Left ventricle myocardium inferior (tissue), 1 donor: ENCODE results near the gene CHD8. TPM values are rescaled to one million over a fixed set of nuclear protein-coding genes. Genes with fewer than 3 reads are reported as not detected.

Experiments
- DNase-seq: peaks from one replicate; pipeline ENCODE4 v3.0.0-alpha.2; 2020
- H3K27ac ChIP-seq: fragments of 200-600 bp; replicated peaks from 2 replicates; pipeline ENCODE4 v1.8.0; 2021
- H3K27me3 ChIP-seq: fragments of 200-600 bp; 2 replicates; pipeline ENCODE4 v1.8.0; 2021; ENCODE audit warnings: low read depth
- H3K36me3 ChIP-seq: fragments of 200-600 bp; 2 replicates; pipeline ENCODE4 v1.8.0; 2021
- H3K4me1 ChIP-seq: fragments of 200-600 bp; 2 replicates; pipeline ENCODE4 v1.8.0; 2021
- H3K4me3 ChIP-seq: fragments of 200-600 bp; 2 replicates; pipeline ENCODE4 v1.8.0; 2021; ENCODE audit warnings: mild to moderate bottlenecking, moderate library complexity
- H3K9me3 ChIP-seq: fragments of 200-600 bp; replicated peaks from 2 replicates; pipeline ENCODE4 v1.8.0; 2021
- CTCF ChIP-seq: fragments of 200-600 bp; IDR thresholded peaks from 2 replicates; pipeline ENCODE4 v1.8.0; 2021; ENCODE audit warnings: antibody characterized with exemption, mild to moderate bottlenecking, borderline replicate concordance
- intact Hi-C: fragments of 100-400 bp; cut with micrococcal nuclease; formaldehyde crosslinking; loops from one replicate; pipeline ENCODE4 v1.11.0; 2022
- total RNA-seq: library from RNA; stranded (reverse); fragmentation: NEBNext Ultra II Directional; extraction: Animal tissue kit (Norgen Biotek cat#: 25700); gene quantifications from one replicate; pipeline ENCODE4 v1.2.1, GENCODE V29; 2021
- donor health status: DM: no; HTN: yes; CAD: no; lungs with severe emphysema.

Gene CHD8
- total RNA-seq, 1 donor from 2014 or later, result 27.9 TPM

GRCh38 chr14:21496453-21496852 lies 40.5 kb upstream of the CHD8 start:
- intact Hi-C loops, result no loop called here

GRCh38 chr14:21494902-21495762 lies 39.2 kb upstream of the CHD8 start:
- Histone ChIP-seq H3K36me3 (peaks cover 98% of the 10 kb centered on the region), H3K4me1 (no peaks in the 10 kb centered on the region), H3K27ac (no peak overlapping the region), H3K4me3 (no peak overlapping the region), H3K27me3 (no peaks in the 10 kb centered on the region), H3K9me3 (no peaks in the 10 kb centered on the region)
- TF ChIP-seq CTCF, result no peak
- intact Hi-C loops, result no loop called here
- no peak for DNase-seq

More at GRCh38 chr14:21496453-21496852, 40.5 kb upstream of the CHD8 start:
- no peaks in the 10 kb centered on the region for H3K27me3 ChIP-seq
- no peak for TF ChIP-seq CTCF
- H3K9me3 ChIP-seq, result no peaks in the 10 kb centered on the region
- H3K4me1 ChIP-seq, result no peaks in the 10 kb centered on the region
- H3K4me3 ChIP-seq, result no peak overlapping the region
- peaks cover 97% of the 10 kb centered on the region for H3K36me3 ChIP-seq
- no peak for DNase-seq
- H3K27ac ChIP-seq, result no peak overlapping the region

GRCh38 chr14:21486640-21487087 lies 30.7 kb upstream of the CHD8 start:
- DNase-seq, result no peak
- Histone ChIP-seq H3K36me3 (peaks cover 56% of the 10 kb centered on the region), H3K9me3 (no peaks in the 10 kb centered on the region), H3K27me3 (no peaks in the 10 kb centered on the region), H3K4me1 (no peaks in the 10 kb centered on the region), H3K27ac (no peak overlapping the region), H3K4me3 (no peak overlapping the region)
- intact Hi-C loops, result no loop called here
- no peak for TF ChIP-seq CTCF

- peak within 1 kb of the TSS; percentile 94 for H3K4me3 ChIP-seq
- H3K4me1 ChIP-seq, result peaks cover 36% of the 10 kb centered on the region
- DNase-seq, result peak; percentile 94
- peak within 1 kb of the TSS; percentile 91 for H3K27ac ChIP-seq
- H3K27me3 ChIP-seq, result no peaks in the 10 kb centered on the region
- peaks cover 31% of the 10 kb centered on the region for H3K36me3 ChIP-seq
- TF ChIP-seq CTCF, result peak; percentile 96
- H3K9me3 ChIP-seq, result no peaks in the 10 kb centered on the region
- intact Hi-C loops, result no loop called here
Observed at GRCh38 chr14:21476925-21477681, 21.2 kb upstream of the CHD8 start, which contains the start of the genes RAB2B and TOX4. Gene RAB2B (minus strand): TSS chr14:21476959. CDS start chr14:21476872, 87 bp downstream. Gene TOX4 (plus strand): TSS chr14:21477195. CDS start chr14:21477279, 84 bp downstream.

GRCh38 chr14:21476523-21476924 lies 20.6 kb upstream of the CHD8 start:
- no peak for TF ChIP-seq CTCF
- Histone ChIP-seq H3K9me3 (no peaks in the 10 kb centered on the region), H3K4me1 (peaks cover 36% of the 10 kb centered on the region), H3K27me3 (no peaks in the 10 kb centered on the region), H3K4me3 (peak overlapping the region; percentile 94), H3K27ac (peak overlapping the region; percentile 91), H3K36me3 (peaks cover 31% of the 10 kb centered on the region)
- intact Hi-C loops, result no loop called here
- DNase-seq, result peak; percentile 88
